CD14-positive monocyte (primary cell): ENCODE data around the gene GULP1. TPM values are rescaled to one million over a fixed set of nuclear protein-coding genes. Genes with fewer than 3 reads are reported as not detected.

Source experiments
- DNase-seq, 3 donors: peaks; one replicate each; pipeline ENCODE4 v3.0.0-alpha.2; 2011 to 2022
- H2AFZ ChIP-seq: 2 replicates; pipeline ENCODE4 v1.6.0; 2012; ENCODE audit warnings: mild to moderate bottlenecking, low read depth, low read length, inconsistent platforms; ENCODE audit not compliant: insufficient read depth, poor library complexity, severe bottlenecking
- H3K27ac ChIP-seq, 2 donors: 1 replicate in 1 of 2; 2 replicates in 1 of 2; pipeline ENCODE4 v1.5.1; 2012 to 2013; ENCODE audit warnings: low read length in 2 of 2, control low read depth in 1 of 2, inconsistent platforms in 1 of 2, low read depth in 1 of 2, mild to moderate bottlenecking in 1 of 2
- H3K27me3 ChIP-seq, 2 donors: one replicate each; pipeline versions ENCODE4 v1.6.0 to v1.6.1; 2011 to 2013; ENCODE audit warnings: low read length in 2 of 2; ENCODE audit not compliant: control insufficient read depth in 2 of 2, insufficient read depth in 2 of 2
- H3K36me3 ChIP-seq, 2 donors: replicated peaks in 1 of 2; 1 replicate in 1 of 2; 2 replicates in 1 of 2; pipeline versions ENCODE4 v1.5.1 to v1.6.1; 2012 to 2013; ENCODE audit warnings: low read length in 2 of 2, control low read depth in 1 of 2, inconsistent platforms in 1 of 2, mild to moderate bottlenecking in 1 of 2; ENCODE audit not compliant: insufficient read depth in 2 of 2, control insufficient read depth in 1 of 2
- H3K4me1 ChIP-seq, 2 donors: 1 replicate in 1 of 2; 2 replicates in 1 of 2; pipeline versions ENCODE4 v1.5.1 to v1.6.1; 2012 to 2013; ENCODE audit warnings: low read length in 2 of 2, control low read depth in 1 of 2, inconsistent platforms in 1 of 2, mild to moderate bottlenecking in 1 of 2, moderate library complexity in 1 of 2; ENCODE audit not compliant: insufficient read depth in 2 of 2, control insufficient read depth in 1 of 2
- H3K4me2 ChIP-seq: replicated peaks from 2 replicates; pipeline ENCODE3; 2012; ENCODE audit warnings: low read length, moderate library complexity, mild to moderate bottlenecking; ENCODE audit not compliant: poor library complexity, severe bottlenecking; ENCODE audit errors: extremely low read depth
- H3K4me3 ChIP-seq, 3 experiments: fragments of 200-600 bp in 1 of 3; sonication (generic) in 1 of 3; replicated peaks in 1 of 3; 1 replicate in 2 of 3; 2 replicates in 1 of 3; pipeline ENCODE4 v1.5.1; 2011 to 2013; ENCODE audit warnings: low read length in 3 of 3, mild to moderate bottlenecking in 3 of 3, control low read depth in 2 of 3, low read depth in 2 of 3, inconsistent platforms in 1 of 3, moderate library complexity in 1 of 3
- H3K79me2 ChIP-seq: 2 replicates; pipeline ENCODE4 v1.6.0; 2012; ENCODE audit warnings: mild to moderate bottlenecking, control low read depth, inconsistent platforms, low read length, moderate library complexity; ENCODE audit not compliant: insufficient read depth
- H3K9ac ChIP-seq: 2 replicates; pipeline ENCODE4 v1.6.0; 2017; ENCODE audit warnings: low read length, mild to moderate bottlenecking; ENCODE audit not compliant: insufficient read depth, poor library complexity, severe bottlenecking
- H3K9me3 ChIP-seq, 2 donors: replicated peaks in 1 of 2; 1 replicate in 1 of 2; 2 replicates in 1 of 2; pipeline versions ENCODE4 v1.5.1 to v1.6.1; 2012 to 2013; ENCODE audit warnings: low read length in 2 of 2, control low read depth in 1 of 2; ENCODE audit not compliant: control insufficient read depth in 1 of 2, insufficient read depth in 1 of 2
- H4K20me1 ChIP-seq: 2 replicates; pipeline ENCODE4 v1.6.0; 2012; ENCODE audit warnings: mild to moderate bottlenecking, low read length, control low read depth, moderate library complexity; ENCODE audit not compliant: insufficient read depth
- H3K27ac Mint-ChIP-seq, 7 donors: one replicate each; pipeline ENCODE4 v1.8.0; 2020; ENCODE audit warnings: mild to moderate bottlenecking in 7 of 7, mixed read lengths in 7 of 7, moderate library complexity in 6 of 7, inconsistent platforms in 2 of 7
- H3K27me3 Mint-ChIP-seq, 3 donors: one replicate each; pipeline ENCODE4 v1.8.0; 2021 to 2022; ENCODE audit warnings: low read depth in 3 of 3, mild to moderate bottlenecking in 3 of 3, mixed read lengths in 3 of 3, moderate library complexity in 3 of 3, inconsistent platforms in 1 of 3
- H3K36me3 Mint-ChIP-seq, 2 donors: one replicate each; pipeline ENCODE4 v1.8.0; 2020; ENCODE audit warnings: mixed read lengths in 2 of 2, inconsistent platforms in 1 of 2, mild to moderate bottlenecking in 1 of 2
- H3K4me1 Mint-ChIP-seq: one replicate; pipeline ENCODE4 v1.8.0; 2020; ENCODE audit warnings: mild to moderate bottlenecking, mixed read lengths
- H3K4me3 Mint-ChIP-seq, 2 donors: one replicate each; pipeline ENCODE4 v1.8.0; 2020; ENCODE audit warnings: mild to moderate bottlenecking in 2 of 2, mixed read lengths in 2 of 2, moderate library complexity in 1 of 2
- H3K9me3 Mint-ChIP-seq, 7 donors: one replicate each; pipeline ENCODE4 v1.8.0; 2020 to 2022; ENCODE audit warnings: mixed read lengths in 7 of 7, mild to moderate bottlenecking in 6 of 7, moderate library complexity in 6 of 7, inconsistent platforms in 2 of 7
- WGBS: methylation state at CpG from one replicate; pipeline ENCODE4 v1.1.5; 2013; ENCODE audit warnings: missing lambda C conversion rate; ENCODE audit not compliant: insufficient coverage; 5-methylcytosine and 5-hydroxymethylcytosine counted together
- intact Hi-C, 2 donors: fragments of 100-400 bp; cut with micrococcal nuclease; formaldehyde crosslinking; loops; one replicate each; pipeline versions ENCODE4 v1.15.0 to v1.15.1; 2023
- polyA plus RNA-seq, 3 donors: library from polyadenylated mRNA; depleted of rRNA in 1 of 3; unstranded in 2 of 3; stranded (reverse) in 1 of 3; fragments of 300-500 nt in 2 of 3; fragments of >200 nt in 1 of 3; fragmentation: Illumina TruSeq in 2 of 3; gene quantifications; 1 replicate in 2 of 3; 2 replicates in 1 of 3; pipeline ENCODE4 v1.2.3, GENCODE V29; 2012 to 2021
- TF ChIP-seq, protein P1 (sequence below): fragments of 200-600 bp; IDR thresholded peaks from one replicate; pipeline ENCODE4 v1.8.0; 2022; ENCODE audit warnings: antibody characterized with exemption, mild to moderate bottlenecking

The GULP1 gene
- polyA plus RNA-seq, 3 donors, result not detected

DNA sequence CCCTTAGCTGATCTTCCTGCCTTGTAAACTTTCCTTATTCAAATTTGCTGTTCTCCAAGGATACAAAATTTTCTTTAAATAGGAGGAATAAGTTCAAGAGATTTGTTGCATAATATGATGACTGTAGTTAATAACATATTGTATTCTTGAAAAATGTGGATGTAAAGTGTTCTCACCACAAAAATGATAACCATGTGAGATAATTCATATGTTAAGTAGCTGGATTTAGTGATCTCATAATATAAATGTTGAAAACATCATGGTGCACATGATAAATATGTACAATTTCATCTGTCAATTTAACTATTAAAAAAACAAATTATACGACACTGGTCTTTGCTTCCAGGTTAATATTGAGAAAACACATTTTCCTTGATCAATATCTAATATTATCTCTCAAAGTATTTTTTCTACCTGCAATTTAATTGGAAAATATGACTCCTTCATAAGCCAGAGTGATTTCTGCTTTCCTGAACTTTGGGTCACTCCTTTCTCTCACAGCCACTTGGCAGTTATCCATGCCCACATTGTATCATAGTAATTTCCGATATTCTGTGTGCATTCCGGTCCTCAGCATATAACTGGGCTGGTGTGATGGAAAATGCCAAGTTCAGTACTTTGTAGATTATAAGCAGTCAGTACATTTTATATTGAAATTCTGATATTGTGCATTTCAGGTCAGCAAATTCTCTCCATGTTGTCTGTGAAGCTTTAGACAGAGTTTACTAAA, 152.6 kb downstream of the GULP1 start:
- Histone ChIP-seq H3K4me1 (no peaks in the 10 kb centered on the region), H3K27me3 (no peaks in the 10 kb centered on the region), H3K9ac (no peak overlapping the region), H3K79me2 (no peaks in the 10 kb centered on the region), H3K9me3 (no peaks in the 10 kb centered on the region), H3K4me3 (no peak overlapping the region), H3K27ac (no peak overlapping the region), H3K4me2 (no peak overlapping the region), H2AFZ (no peak overlapping the region), H3K36me3 (no peaks in the 10 kb centered on the region), H4K20me1 (no peaks in the 10 kb centered on the region)
- Mint-ChIP-seq H3K4me3 (no peak overlapping the region), H3K9me3 (peaks cover 0 to 2% (median 0%) of the 10 kb centered on the region in 7 donors), H3K4me1 (no peaks in the 10 kb centered on the region), H3K27ac (no peak overlapping the region), H3K27me3 (no peaks in the 10 kb centered on the region), H3K36me3 (no peaks in the 10 kb centered on the region)
- DNase-seq, result no peak
- intact Hi-C loops, result no loop called here
- no CpG with 5 or more reads among the region's 3 CpGs for WGBS
- TF ChIP-seq, protein P1, sequence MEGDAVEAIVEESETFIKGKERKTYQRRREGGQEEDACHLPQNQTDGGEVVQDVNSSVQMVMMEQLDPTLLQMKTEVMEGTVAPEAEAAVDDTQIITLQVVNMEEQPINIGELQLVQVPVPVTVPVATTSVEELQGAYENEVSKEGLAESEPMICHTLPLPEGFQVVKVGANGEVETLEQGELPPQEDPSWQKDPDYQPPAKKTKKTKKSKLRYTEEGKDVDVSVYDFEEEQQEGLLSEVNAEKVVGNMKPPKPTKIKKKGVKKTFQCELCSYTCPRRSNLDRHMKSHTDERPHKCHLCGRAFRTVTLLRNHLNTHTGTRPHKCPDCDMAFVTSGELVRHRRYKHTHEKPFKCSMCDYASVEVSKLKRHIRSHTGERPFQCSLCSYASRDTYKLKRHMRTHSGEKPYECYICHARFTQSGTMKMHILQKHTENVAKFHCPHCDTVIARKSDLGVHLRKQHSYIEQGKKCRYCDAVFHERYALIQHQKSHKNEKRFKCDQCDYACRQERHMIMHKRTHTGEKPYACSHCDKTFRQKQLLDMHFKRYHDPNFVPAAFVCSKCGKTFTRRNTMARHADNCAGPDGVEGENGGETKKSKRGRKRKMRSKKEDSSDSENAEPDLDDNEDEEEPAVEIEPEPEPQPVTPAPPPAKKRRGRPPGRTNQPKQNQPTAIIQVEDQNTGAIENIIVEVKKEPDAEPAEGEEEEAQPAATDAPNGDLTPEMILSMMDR, result no peak

DNA sequence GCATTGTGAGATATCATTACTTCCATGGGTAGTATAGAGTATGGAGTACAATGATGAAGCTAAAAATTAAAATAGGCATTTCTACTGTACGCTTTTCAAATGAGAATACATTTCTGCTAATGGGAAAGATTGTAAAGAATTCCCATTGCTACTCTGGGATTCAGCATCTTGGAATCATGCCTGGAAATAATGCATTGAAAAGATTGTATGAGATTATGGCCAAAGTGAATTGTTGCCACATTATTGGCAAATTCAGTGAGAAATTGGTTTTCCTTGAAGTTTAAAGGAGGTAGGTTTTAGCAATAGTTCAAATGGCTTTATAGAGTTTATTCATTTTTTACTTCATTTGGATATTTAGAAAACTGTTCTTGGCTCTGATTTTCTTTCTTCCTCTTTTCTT, 157.9 kb downstream of the GULP1 start:
- H3K36me3 ChIP-seq, result no peaks in the 10 kb centered on the region
- H3K27ac ChIP-seq, result no peak overlapping the region
- Mint-ChIP-seq H3K4me3 (no peak overlapping the region), H3K9me3 (peaks cover 0 to 6% (median 3%) of the 10 kb centered on the region in 7 donors), H3K36me3 (no peaks in the 10 kb centered on the region), H3K27ac (no peak overlapping the region), H3K27me3 (no peaks in the 10 kb centered on the region), H3K4me1 (no peaks in the 10 kb centered on the region)
- intact Hi-C loops, result no loop called here
- H3K79me2 ChIP-seq, result no peaks in the 10 kb centered on the region
- H3K9ac ChIP-seq, result no peak overlapping the region
- TF ChIP-seq, protein P1, result no peak
- H3K4me2 ChIP-seq, result no peak overlapping the region
- H3K4me1 ChIP-seq, result no peaks in the 10 kb centered on the region
- peaks cover 0 to 5% of the 10 kb centered on the region in 2 donors for H3K9me3 ChIP-seq
- no peaks in the 10 kb centered on the region for H3K27me3 ChIP-seq
- WGBS, result no CpG with 5 or more reads among the region's 1 CpG
- no peaks in the 10 kb centered on the region for H4K20me1 ChIP-seq
- no peak for DNase-seq
- no peak overlapping the region for H3K4me3 ChIP-seq
- H2AFZ ChIP-seq, result no peak overlapping the region
